IMR-90 (cell line): Measurements from ENCODE around the gene LIMS2. TPM values are rescaled to one million over a fixed set of nuclear protein-coding genes. Genes with fewer than 3 reads are reported as not detected.

Experiments used
- ATAC-seq: fragments of 200-7000 bp; cut with Tn5 transposase; 2 replicates; pipeline ENCODE4 v1.9.1; 2020; ENCODE audit warnings: low read depth, mild to moderate bottlenecking, moderate library complexity
- BruUV-seq: library from RNA; stranded (reverse); fragments of 400-500 nt; replicated peaks from 2 replicates; lab custom pipeline; 2021; lab: Mats Ljungman, UMichigan
- CTCF ChIA-PET: fragments of 300-600 bp; formaldehyde crosslinking; extraction: SDS; loops from one replicate; lab custom pipeline; 2021; ENCODE audit warnings: antibody characterized with exemption; lab: Yijun Ruan, JAX
- POLR2A ChIA-PET: fragments of 300-600 bp; sonication (Branson Sonifier 250); formaldehyde crosslinking; loops from one replicate; lab custom pipeline; 2022; ENCODE audit warnings: antibody characterized with exemption; ENCODE audit not compliant: unreplicated experiment; lab: Charles Lee
- DNase-seq: peaks from one replicate; pipeline ENCODE4 v3.0.0; 2013
- H2AFZ ChIP-seq: replicated peaks from 2 replicates; pipeline ENCODE3; 2013; ENCODE audit warnings: low read length, mild to moderate bottlenecking; ENCODE audit not compliant: poor library complexity
- H2AK5ac ChIP-seq: 2 replicates; pipeline ENCODE4 v1.6.1; 2013; ENCODE audit warnings: low read depth, low read length, inconsistent platforms
- H2AK9ac ChIP-seq: replicated peaks from 2 replicates; pipeline ENCODE3; 2013; ENCODE audit warnings: mild to moderate bottlenecking, low read depth, low read length, moderate library complexity; ENCODE audit not compliant: poor library complexity
- H2BK120ac ChIP-seq: 2 replicates; pipeline ENCODE4 v1.6.1; 2013; ENCODE audit warnings: low read depth, low read length, inconsistent platforms
- H2BK15ac ChIP-seq: 3 replicates; pipeline ENCODE4 v1.6.1; 2013; ENCODE audit warnings: low read depth, low read length, inconsistent platforms
- H2BK20ac ChIP-seq: 2 replicates; pipeline ENCODE4 v1.6.1; 2013; ENCODE audit warnings: low read depth, mild to moderate bottlenecking, inconsistent platforms, low read length, moderate library complexity
- H2BK5ac ChIP-seq: 2 replicates; pipeline ENCODE4 v1.6.1; 2013; ENCODE audit warnings: mild to moderate bottlenecking, low read depth, low read length, inconsistent platforms; ENCODE audit not compliant: poor library complexity, severe bottlenecking
- H3K14ac ChIP-seq: replicated peaks from 2 replicates; pipeline ENCODE4 v1.6.1; 2013; ENCODE audit warnings: low read depth, low read length, inconsistent platforms
- H3K18ac ChIP-seq: 2 replicates; pipeline ENCODE4 v1.6.1; 2013; ENCODE audit warnings: low read depth, low read length, control low read depth
- H3K23ac ChIP-seq: 2 replicates; pipeline ENCODE4 v1.6.1; 2013; ENCODE audit warnings: low read depth, low read length, inconsistent platforms
- H3K27ac ChIP-seq: 2 replicates; pipeline ENCODE4 v1.5.1; 2013; ENCODE audit warnings: mild to moderate bottlenecking, control low read depth, low read length; ENCODE audit not compliant: insufficient read depth
- H3K27me3 ChIP-seq: 2 replicates; pipeline ENCODE4 v1.6.1; 2013; ENCODE audit warnings: low read length; ENCODE audit not compliant: control insufficient read depth, insufficient read depth
- H3K36me3 ChIP-seq: 2 replicates; pipeline ENCODE4 v1.6.1; 2013; ENCODE audit warnings: low read length, mixed read lengths; ENCODE audit not compliant: control insufficient read depth, insufficient read depth
- H3K4ac ChIP-seq: 2 replicates; pipeline ENCODE4 v1.6.1; 2013; ENCODE audit warnings: low read depth, low read length, inconsistent platforms
- H3K4me1 ChIP-seq: 2 replicates; pipeline ENCODE4 v1.6.1; 2013; ENCODE audit warnings: low read length, mixed read lengths; ENCODE audit not compliant: control insufficient read depth, insufficient read depth
- H3K4me2 ChIP-seq: 2 replicates; pipeline ENCODE4 v1.6.1; 2013; ENCODE audit warnings: low read depth, mild to moderate bottlenecking, control low read depth, low read length, moderate library complexity
- H3K4me3 ChIP-seq: 2 replicates; pipeline ENCODE4 v1.5.1; 2013; ENCODE audit warnings: low read depth, mild to moderate bottlenecking, control low read depth, low read length, moderate library complexity; ENCODE audit not compliant: insufficient read depth
- H3K56ac ChIP-seq: 2 replicates; pipeline ENCODE4 v1.6.1; 2013; ENCODE audit warnings: low read length, inconsistent platforms; ENCODE audit not compliant: insufficient read depth; ENCODE audit errors: extremely low read depth
- H3K79me1 ChIP-seq, 2 experiments: 2 replicates each; pipeline ENCODE4 v1.6.1; 2013; ENCODE audit warnings: low read length in 2 of 2, inconsistent platforms in 1 of 2, low read depth in 1 of 2
- H3K9ac ChIP-seq: 2 replicates; pipeline ENCODE4 v1.6.1; 2013; ENCODE audit warnings: low read depth, low read length, control low read depth
- H3K9me1 ChIP-seq: 2 replicates; pipeline ENCODE4 v1.6.1; 2013; ENCODE audit warnings: low read length, inconsistent platforms; ENCODE audit not compliant: insufficient read depth
- H3K9me3 ChIP-seq: 2 replicates; pipeline ENCODE4 v1.6.1; 2013; ENCODE audit warnings: low read length; ENCODE audit not compliant: control insufficient read depth, insufficient read depth
- H4K20me1 ChIP-seq: 2 replicates; pipeline ENCODE4 v1.6.1; 2013; ENCODE audit warnings: low read length, inconsistent platforms; ENCODE audit not compliant: insufficient read depth
- H4K5ac ChIP-seq: 2 replicates; pipeline ENCODE4 v1.6.1; 2013; ENCODE audit warnings: mild to moderate bottlenecking, low read depth, low read length, control low read depth
- H4K8ac ChIP-seq, 2 experiments: 2 replicates each; pipeline ENCODE4 v1.6.1; 2013; ENCODE audit warnings: low read depth in 2 of 2, low read length in 2 of 2, control low read depth in 1 of 2, inconsistent platforms in 1 of 2
- H4K91ac ChIP-seq: 2 replicates; pipeline ENCODE4 v1.6.1; 2013; ENCODE audit warnings: low read depth, low read length, inconsistent platforms; ENCODE audit not compliant: insufficient read depth
- BHLHE40 ChIP-seq: fragments of 150-350 bp; IDR thresholded peaks from 2 replicates; pipeline ENCODE4 v1.6.1; 2016; ENCODE audit warnings: mild to moderate bottlenecking, low read depth, low read length
- CEBPB ChIP-seq: IDR thresholded peaks from 2 replicates; pipeline ENCODE4 v1.6.1; 2012; ENCODE audit warnings: low read depth, low read length, improper control_type of control experiment
- CHD1 ChIP-seq: IDR thresholded peaks from 2 replicates; pipeline ENCODE4 v1.6.1; 2012; ENCODE audit warnings: low read depth, low read length, improper control_type of control experiment
- FOS ChIP-seq: fragments of 150-350 bp; IDR thresholded peaks from 2 replicates; pipeline ENCODE4 v1.6.1; 2016; ENCODE audit warnings: low read depth, low read length
- MAFK ChIP-seq: IDR thresholded peaks from 2 replicates; pipeline ENCODE4 v1.6.1; 2012; ENCODE audit warnings: low read depth, low read length, improper control_type of control experiment
- MAZ ChIP-seq: IDR thresholded peaks from 2 replicates; pipeline ENCODE4 v1.6.1; 2012; ENCODE audit warnings: low read depth, mild to moderate bottlenecking, low read length, improper control_type of control experiment, moderate library complexity, borderline replicate concordance
- MXI1 ChIP-seq: IDR thresholded peaks from 2 replicates; pipeline ENCODE4 v1.6.1; 2012; ENCODE audit warnings: low read depth, mild to moderate bottlenecking, low read length, moderate library complexity, borderline replicate concordance
- NFE2L2 ChIP-seq: fragments of 150-350 bp; IDR thresholded peaks from 2 replicates; pipeline ENCODE4 v1.6.1; 2016; ENCODE audit warnings: low read depth, mild to moderate bottlenecking, low read length
- POLR2A ChIP-seq: IDR thresholded peaks from 2 replicates; pipeline ENCODE4 v1.6.1; 2012; ENCODE audit warnings: mild to moderate bottlenecking, low read depth, low read length
- RAD21 ChIP-seq: IDR thresholded peaks from 2 replicates; pipeline ENCODE4 v1.6.1; 2012; ENCODE audit warnings: low read length, improper control_type of control experiment
- RCOR1 ChIP-seq: IDR thresholded peaks from 2 replicates; pipeline ENCODE4 v1.6.1; 2012; ENCODE audit warnings: mild to moderate bottlenecking, low read length, improper control_type of control experiment; ENCODE audit not compliant: insufficient replicate concordance
- RFX5 ChIP-seq: IDR thresholded peaks from 2 replicates; pipeline ENCODE4 v1.8.0; 2012; ENCODE audit warnings: low read depth, mild to moderate bottlenecking, low read length, moderate library complexity
- SMC3 ChIP-seq: fragments of 150-350 bp; IDR thresholded peaks from 2 replicates; pipeline ENCODE4 v1.6.1; 2016; ENCODE audit warnings: low read depth, mild to moderate bottlenecking, antibody characterized with exemption, low read length, moderate library complexity
- WGBS, 2 experiments: methylation state at CpG; one replicate each; pipeline versions ENCODE4 v1.1.5 to v1.1.7; 2013; ENCODE audit warnings: missing lambda C conversion rate in 2 of 2; ENCODE audit not compliant: insufficient read length in 1 of 2; ENCODE audit errors: extremely low coverage in 2 of 2; 5-methylcytosine and 5-hydroxymethylcytosine counted together
- dilution Hi-C: fragments of 300-500 bp; cut with HindIII; formaldehyde crosslinking; loops from one replicate; pipeline ENCODE4 v1.14.3; 2018; ENCODE audit warnings: low sequenced_read_pairs; ENCODE audit not compliant: unreplicated experiment
- in situ Hi-C: fragments of 300-500 bp; cut with MboI; formaldehyde crosslinking; loops from 3 replicates; pipeline ENCODE4 v1.14.3; 2019; ENCODE audit warnings: low sequenced_read_pairs, inconsistent platforms, mixed read lengths
- intact Hi-C: fragments of 100-400 bp; cut with micrococcal nuclease; formaldehyde crosslinking; loops from 2 replicates; pipeline ENCODE4 v1.10.0; 2022
- polyA plus RNA-seq, 3 experiments: library from polyadenylated mRNA; depleted of rRNA; stranded (reverse); fragments of >200 nt; gene quantifications; 2 replicates each; pipeline ENCODE4 v1.2.3, GENCODE V29; 2012; ENCODE audit warnings: low replicate concordance in 1 of 3
- total RNA-seq: library from RNA; depleted of rRNA; stranded (reverse); fragments of >200 nt; gene quantifications from 2 replicates; pipeline ENCODE4 v1.2.3, GENCODE V29; 2012
- TF ChIP-seq, protein P1 (sequence below): fragments of 150-350 bp; IDR thresholded peaks from 2 replicates; pipeline ENCODE4 v1.6.1; 2016; ENCODE audit warnings: low read depth, mild to moderate bottlenecking, low read length, moderate library complexity, borderline replicate concordance
- TF ChIP-seq, protein P2 (sequence below): fragments of 150-350 bp; IDR thresholded peaks from 2 replicates; pipeline ENCODE4 v1.6.1; 2017; ENCODE audit warnings: mild to moderate bottlenecking, antibody characterized with exemption, low read length, low read depth
- TF ChIP-seq, protein P3 (sequence below): conservative IDR thresholded peaks from 2 replicates; pipeline ENCODE4 v1.5.1; 2012; ENCODE audit warnings: mild to moderate bottlenecking, low read depth, low read length, improper control_type of control experiment

LIMS2 gene
- total and polyA plus RNA-seq, 2 of the 4 experiments (the other 2 are of a cell fraction), result 1.3 to 18.8 TPM

DNA sequence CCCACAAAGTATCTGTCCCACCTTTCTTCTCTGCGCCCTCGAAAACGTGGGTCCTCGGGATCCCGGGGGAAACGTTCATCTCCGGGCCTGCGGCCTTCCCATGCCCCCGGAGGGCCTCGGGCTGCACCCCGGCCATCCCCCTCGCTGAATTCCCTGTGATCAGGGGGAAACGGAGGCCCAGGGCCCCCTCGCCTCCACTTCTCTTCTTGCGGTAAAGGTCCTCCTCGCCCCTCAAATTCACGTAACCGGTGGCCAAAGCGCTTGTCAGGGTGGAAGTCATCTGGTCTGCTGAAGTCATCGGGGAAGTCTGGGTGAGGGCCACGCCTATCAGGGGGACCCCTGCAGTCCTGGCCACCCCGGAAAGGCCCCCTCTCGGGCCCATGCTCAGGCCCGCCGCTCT is 38.2 kb upstream of the LIMS2 start:
- ATAC-seq, result no peak
- H2BK120ac ChIP-seq, result no peak overlapping the region
- H2BK20ac ChIP-seq, result no peak overlapping the region
- no peaks in the 10 kb centered on the region for H3K79me1 ChIP-seq
- no peak overlapping the region for H4K5ac ChIP-seq
- in situ Hi-C loops, result no loop called here
- H3K36me3 ChIP-seq, result peaks cover 25% of the 10 kb centered on the region
- no peak overlapping the region for H2AK5ac ChIP-seq
- no peak for DNase-seq
- no peak overlapping the region for H3K9ac ChIP-seq
- no peak overlapping the region for H3K18ac ChIP-seq
- no peak overlapping the region for H2BK15ac ChIP-seq
- no peak overlapping the region for H3K4ac ChIP-seq
- no peaks in the 10 kb centered on the region for H3K9me3 ChIP-seq
- no peak overlapping the region for H2AK9ac ChIP-seq
- H4K8ac ChIP-seq, result no peak overlapping the region
- POLR2A ChIA-PET, result no interaction called here
- no peak overlapping the region for H3K27ac ChIP-seq
- H3K4me3 ChIP-seq, result no peak overlapping the region
- BruUV-seq, result no TSS peak
- no peak overlapping the region for H2AFZ ChIP-seq
- no peaks in the 10 kb centered on the region for H4K20me1 ChIP-seq
- H3K56ac ChIP-seq, result no peak overlapping the region
- H3K4me1 ChIP-seq, result no peaks in the 10 kb centered on the region; the same call in 1 of the 2 replicates
- CTCF ChIA-PET, result interaction anchor here (0.5 kb wide), 1 partner anchor 137 kb away, joined by 3 read pairs; no protein-coding TSS in a partner anchor
- no peak overlapping the region for H3K4me2 ChIP-seq
- TF ChIP-seq RCOR1 (no peak), MAZ (no peak), SMC3 (no peak), NFE2L2 (no peak), RAD21 (no peak), MAFK (no peak), MXI1 (no peak), BHLHE40 (no peak), CHD1 (no peak), POLR2A (no peak), RFX5 (no peak), CEBPB (no peak), FOS (no peak)
- TF ChIP-seq, protein P1, sequence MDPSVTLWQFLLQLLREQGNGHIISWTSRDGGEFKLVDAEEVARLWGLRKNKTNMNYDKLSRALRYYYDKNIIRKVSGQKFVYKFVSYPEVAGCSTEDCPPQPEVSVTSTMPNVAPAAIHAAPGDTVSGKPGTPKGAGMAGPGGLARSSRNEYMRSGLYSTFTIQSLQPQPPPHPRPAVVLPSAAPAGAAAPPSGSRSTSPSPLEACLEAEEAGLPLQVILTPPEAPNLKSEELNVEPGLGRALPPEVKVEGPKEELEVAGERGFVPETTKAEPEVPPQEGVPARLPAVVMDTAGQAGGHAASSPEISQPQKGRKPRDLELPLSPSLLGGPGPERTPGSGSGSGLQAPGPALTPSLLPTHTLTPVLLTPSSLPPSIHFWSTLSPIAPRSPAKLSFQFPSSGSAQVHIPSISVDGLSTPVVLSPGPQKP, result no peak
- TF ChIP-seq, protein P2, sequence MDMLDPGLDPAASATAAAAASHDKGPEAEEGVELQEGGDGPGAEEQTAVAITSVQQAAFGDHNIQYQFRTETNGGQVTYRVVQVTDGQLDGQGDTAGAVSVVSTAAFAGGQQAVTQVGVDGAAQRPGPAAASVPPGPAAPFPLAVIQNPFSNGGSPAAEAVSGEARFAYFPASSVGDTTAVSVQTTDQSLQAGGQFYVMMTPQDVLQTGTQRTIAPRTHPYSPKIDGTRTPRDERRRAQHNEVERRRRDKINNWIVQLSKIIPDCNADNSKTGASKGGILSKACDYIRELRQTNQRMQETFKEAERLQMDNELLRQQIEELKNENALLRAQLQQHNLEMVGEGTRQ, result no peak
- TF ChIP-seq, protein P3, sequence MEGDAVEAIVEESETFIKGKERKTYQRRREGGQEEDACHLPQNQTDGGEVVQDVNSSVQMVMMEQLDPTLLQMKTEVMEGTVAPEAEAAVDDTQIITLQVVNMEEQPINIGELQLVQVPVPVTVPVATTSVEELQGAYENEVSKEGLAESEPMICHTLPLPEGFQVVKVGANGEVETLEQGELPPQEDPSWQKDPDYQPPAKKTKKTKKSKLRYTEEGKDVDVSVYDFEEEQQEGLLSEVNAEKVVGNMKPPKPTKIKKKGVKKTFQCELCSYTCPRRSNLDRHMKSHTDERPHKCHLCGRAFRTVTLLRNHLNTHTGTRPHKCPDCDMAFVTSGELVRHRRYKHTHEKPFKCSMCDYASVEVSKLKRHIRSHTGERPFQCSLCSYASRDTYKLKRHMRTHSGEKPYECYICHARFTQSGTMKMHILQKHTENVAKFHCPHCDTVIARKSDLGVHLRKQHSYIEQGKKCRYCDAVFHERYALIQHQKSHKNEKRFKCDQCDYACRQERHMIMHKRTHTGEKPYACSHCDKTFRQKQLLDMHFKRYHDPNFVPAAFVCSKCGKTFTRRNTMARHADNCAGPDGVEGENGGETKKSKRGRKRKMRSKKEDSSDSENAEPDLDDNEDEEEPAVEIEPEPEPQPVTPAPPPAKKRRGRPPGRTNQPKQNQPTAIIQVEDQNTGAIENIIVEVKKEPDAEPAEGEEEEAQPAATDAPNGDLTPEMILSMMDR, result no peak
- no peak overlapping the region for H3K23ac ChIP-seq
- 94% methylated on average over 12 of the region's 25 CpGs; no CpG with 5 or more reads in 1 of the 2 experiments for WGBS, 2 experiments
- H4K91ac ChIP-seq, result no peak overlapping the region
- H3K14ac ChIP-seq, result no peak overlapping the region
- no peaks in the 10 kb centered on the region for H3K27me3 ChIP-seq
- no peaks in the 10 kb centered on the region for H3K9me1 ChIP-seq
- no peak overlapping the region for H2BK5ac ChIP-seq
- intact Hi-C loops, result no loop called here
- dilution Hi-C loops, result no loop called here
